RWPE1 (cell line): ENCODE data around the gene ERCC2.

Experiments used
- CTCF ChIA-PET: fragments of 350-600 bp; sonication (Branson Sonifier 250); formaldehyde crosslinking; extraction: SDS; loops from one replicate; lab custom pipeline; 2021; lab: Yijun Ruan, JAX
- POLR2A ChIA-PET: fragments of 400-600 bp; formaldehyde crosslinking; extraction: SDS; loops from one replicate; lab custom pipeline; 2020; ENCODE audit warnings: antibody characterized with exemption; ENCODE audit not compliant: low non-redundant PET; lab: Yijun Ruan, JAX
- DNase-seq: peaks from one replicate; pipeline ENCODE4 v3.0.0; 2012; ENCODE audit warnings: low spot score
- H3K27ac ChIP-seq: fragments of 450-650 bp; 2 replicates; pipeline ENCODE4 v1.5.1; 2017
- CTCF ChIP-seq: fragments of 450-650 bp; conservative IDR thresholded peaks from 2 replicates; pipeline ENCODE4 v1.5.1; 2017; ENCODE audit warnings: low read depth, mild to moderate bottlenecking

ERCC2 gene

GRCh38 chr19:45391346-45391745 is 21.0 kb upstream of the ERCC2 start:
- TF ChIP-seq CTCF = no peak
- POLR2A ChIA-PET = no interaction called here
- no peak for DNase-seq
- H3K27ac ChIP-seq = peak overlapping the region; percentile 56
- CTCF ChIA-PET = no interaction called here

GRCh38 chr19:45385392-45386221 is 15.2 kb upstream of the ERCC2 start:
- peak overlapping the region; percentile 50 for H3K27ac ChIP-seq
- no peak for TF ChIP-seq CTCF
- ChIA-PET POLR2A (no interaction called here), CTCF (interaction anchor here (0.6 kb wide), 1 partner anchor 17 kb away, joined by 3 read pairs; no protein-coding TSS in a partner anchor)
- no peak for DNase-seq

GRCh38 chr19:45382426-45382825 is 12.1 kb upstream of the ERCC2 start:
- POLR2A ChIA-PET = no interaction called here
- peak overlapping the region; percentile 18; the same call in 1 of the 2 replicates for H3K27ac ChIP-seq
- no peak for TF ChIP-seq CTCF
- DNase-seq = no peak
- CTCF ChIA-PET = interaction anchor here (0.6 kb wide), 2 partner anchors 492 to 624 kb away, joined by 3 read pairs; no protein-coding TSS in a partner anchor

GRCh38 chr19:45380107-45380506 is 9.7 kb upstream of the ERCC2 start:
- peak overlapping the region; percentile 88 for H3K27ac ChIP-seq
- no peak for TF ChIP-seq CTCF
- ChIA-PET CTCF (no interaction called here), POLR2A (no interaction called here)
- no peak for DNase-seq

GRCh38 chr19:45376045-45376724 is 5.8 kb upstream of the ERCC2 start:
- ChIA-PET POLR2A (interaction anchor here (0.6 kb wide), 1 partner anchor 26 kb away, joined by 3 read pairs; no protein-coding TSS in a partner anchor), CTCF (no interaction called here)
- no peak for TF ChIP-seq CTCF
- DNase-seq = peak; percentile 74
- peak overlapping the region; percentile 88 for H3K27ac ChIP-seq

- POLR2A ChIA-PET = no interaction called here
- peak overlapping the region; percentile 88 for H3K27ac ChIP-seq
- DNase-seq = no peak
- TF ChIP-seq CTCF = no peak
- CTCF ChIA-PET = interaction anchor here (0.5 to 1.0 kb wide), 4 partner anchors 14 to 503 kb away, joined by 3 to 4 read pairs (median 3); no protein-coding TSS in a partner anchor
Observed at GRCh38 chr19:45368737-45369340, 1.5 kb downstream of the ERCC2 start.
